ENCODE results near the gene TRNT1.

GRCh38 chr3:3177861-3178497 lies 51.2 kb downstream of the TRNT1 start:
- TF ChIP-seq CTCF (IDR thresholded peaks at IDR 0.05; ENCODE audit: insufficient read depth, low read depth, low read length) (no peak), EZH2 (IDR thresholded peaks at IDR 0.05; ENCODE audit: insufficient read depth, low read length) (no peak)

Measured in astrocyte (in vitro differentiated cells and primary cell).